GM12874 (cell line): Measurements from ENCODE around the gene MPND.

ENCODE experiments used
- TF ChIP-seq, protein P1 (sequence below): IDR thresholded peaks from 2 replicates; pipeline ENCODE4 v1.5.1; 2011; ENCODE audit warnings: low read depth, mild to moderate bottlenecking, control low read depth, low read length, moderate library complexity; ENCODE audit not compliant: insufficient read depth

The MPND gene

GRCh38 chr19:4329858-4330257, 13.5 kb upstream of the MPND start:
- TF ChIP-seq, protein P1, sequence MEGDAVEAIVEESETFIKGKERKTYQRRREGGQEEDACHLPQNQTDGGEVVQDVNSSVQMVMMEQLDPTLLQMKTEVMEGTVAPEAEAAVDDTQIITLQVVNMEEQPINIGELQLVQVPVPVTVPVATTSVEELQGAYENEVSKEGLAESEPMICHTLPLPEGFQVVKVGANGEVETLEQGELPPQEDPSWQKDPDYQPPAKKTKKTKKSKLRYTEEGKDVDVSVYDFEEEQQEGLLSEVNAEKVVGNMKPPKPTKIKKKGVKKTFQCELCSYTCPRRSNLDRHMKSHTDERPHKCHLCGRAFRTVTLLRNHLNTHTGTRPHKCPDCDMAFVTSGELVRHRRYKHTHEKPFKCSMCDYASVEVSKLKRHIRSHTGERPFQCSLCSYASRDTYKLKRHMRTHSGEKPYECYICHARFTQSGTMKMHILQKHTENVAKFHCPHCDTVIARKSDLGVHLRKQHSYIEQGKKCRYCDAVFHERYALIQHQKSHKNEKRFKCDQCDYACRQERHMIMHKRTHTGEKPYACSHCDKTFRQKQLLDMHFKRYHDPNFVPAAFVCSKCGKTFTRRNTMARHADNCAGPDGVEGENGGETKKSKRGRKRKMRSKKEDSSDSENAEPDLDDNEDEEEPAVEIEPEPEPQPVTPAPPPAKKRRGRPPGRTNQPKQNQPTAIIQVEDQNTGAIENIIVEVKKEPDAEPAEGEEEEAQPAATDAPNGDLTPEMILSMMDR = no peak

DNA sequence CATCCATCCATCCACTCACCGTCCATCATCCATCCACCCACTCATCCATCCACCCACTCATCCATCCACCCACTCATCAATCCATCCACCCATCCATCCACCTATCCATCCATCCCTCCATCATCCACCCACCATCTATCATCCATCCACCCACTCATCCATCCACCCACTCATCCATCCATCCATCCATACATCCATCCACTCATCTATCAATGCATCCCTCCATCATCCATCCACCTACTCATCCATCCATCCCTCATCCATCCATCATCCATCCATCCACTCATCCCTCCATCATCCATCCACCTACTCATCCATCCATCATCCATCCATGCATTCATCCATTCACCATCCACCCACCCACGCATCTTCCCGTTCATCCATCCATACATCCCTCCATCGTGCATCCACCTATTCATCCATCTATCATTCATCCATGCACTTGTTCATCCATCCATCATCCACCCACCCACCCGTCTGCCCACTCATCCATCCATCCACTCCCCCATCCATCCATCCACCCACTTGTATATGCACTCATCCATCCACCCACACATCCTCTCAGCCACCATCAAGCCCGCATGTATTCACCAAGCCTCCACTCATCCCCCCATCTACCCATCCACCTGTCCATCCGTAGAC, 8.3 kb upstream of the MPND start:
- TF ChIP-seq, protein P1 = no peak

DNA sequence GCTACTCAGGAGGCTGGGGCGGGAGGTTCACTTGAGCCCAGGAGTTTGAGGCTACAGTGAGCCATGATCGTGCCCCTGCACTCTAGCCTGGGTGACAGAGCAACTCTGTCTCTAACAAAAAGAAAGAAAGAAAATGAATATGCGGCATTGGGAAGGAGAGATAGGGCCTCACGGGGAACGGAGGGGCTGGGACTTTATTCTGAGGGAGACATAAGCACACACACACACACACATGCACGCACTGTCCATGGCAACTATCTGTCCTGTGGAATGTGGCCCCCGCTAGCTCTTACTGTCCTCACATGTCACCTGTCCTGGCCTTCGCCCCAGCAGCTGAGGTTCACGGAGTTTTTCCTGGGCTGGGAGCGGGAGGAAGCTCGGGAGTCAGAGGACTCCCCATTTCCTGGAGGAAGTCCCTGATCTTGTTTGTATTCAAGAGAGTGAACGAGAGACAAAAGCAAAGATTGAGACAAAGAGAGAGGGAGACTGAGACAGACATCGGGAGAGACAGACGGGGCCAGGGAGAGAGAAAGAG, 5.4 kb upstream of the MPND start:
- TF ChIP-seq, protein P1 = no peak

DNA sequence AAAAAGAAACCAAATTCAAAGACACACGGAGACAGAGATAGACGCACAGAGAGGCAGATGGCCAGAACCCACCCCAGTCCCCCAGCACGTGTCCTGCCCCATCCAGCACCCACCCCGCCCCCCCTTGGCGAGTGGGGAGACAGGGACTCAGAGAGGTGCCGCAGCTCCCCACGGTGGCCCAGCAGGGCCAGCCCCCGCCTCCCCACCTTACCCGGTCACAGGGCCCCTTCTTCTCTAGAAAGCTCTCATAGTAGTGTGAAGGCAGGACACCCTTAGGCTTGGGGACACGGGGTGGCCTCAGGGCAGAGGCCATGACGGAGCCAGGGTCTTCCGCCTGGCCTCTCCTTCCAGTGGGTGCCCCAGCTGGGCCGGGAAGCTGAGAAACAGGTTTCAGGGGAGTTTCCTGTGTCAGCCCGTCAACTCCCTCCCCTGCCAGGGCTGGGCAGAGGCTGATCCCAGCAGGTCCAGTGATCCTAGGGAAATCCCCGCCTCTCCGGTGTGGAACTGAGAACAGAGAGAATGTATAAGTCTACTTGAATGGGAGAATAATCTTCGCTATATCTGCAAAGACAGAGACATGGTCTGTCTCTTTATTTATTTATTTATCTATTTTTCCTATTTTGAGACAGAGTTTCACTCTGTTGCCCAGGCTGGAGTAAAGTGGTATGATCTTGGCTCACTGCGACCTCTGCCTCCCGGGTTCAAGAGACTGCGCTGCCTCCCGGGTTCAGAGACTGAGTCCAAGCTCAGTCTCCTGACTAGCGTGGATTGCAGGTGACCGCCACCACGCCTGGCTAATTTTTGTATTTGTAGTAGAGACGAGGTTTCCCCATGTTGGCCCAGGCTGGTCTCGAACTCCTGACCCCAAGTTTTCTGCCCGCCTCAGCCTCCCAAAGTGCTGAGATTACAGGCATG, 4.7 kb upstream of the MPND start, which contains the start of gene STAP2:
Gene STAP2, minus strand, starts transcription at position 387 of the 915 bp plus-strand sequence. Its CDS starts 74 bp downstream, at position 313.
- TF ChIP-seq, protein P1 = no peak

- TF ChIP-seq, protein P1 = no peak
These were observed 1.1 kb upstream of the MPND start for GRCh38 chr19:4342314-4342614.

- TF ChIP-seq, protein P1 = peak; percentile 38; the same call in 1 of the 2 replicates
These were observed 570 bp upstream of the MPND start for GRCh38 chr19:4342615-4343369.
